Stomach (tissue), 19 donors: ENCODE measurements around the gene PCSK9. TPM values are rescaled to one million over a fixed set of nuclear protein-coding genes. Genes with fewer than 3 reads are reported as not detected.

Experiments used
- DNase-seq, 2 donors: peaks; one replicate each; pipeline versions ENCODE4 v3.0.0 to v3.0.0-alpha.2; 2013 to 2019
- H3K27ac ChIP-seq, 5 donors: fragments of 200-600 bp in 4 of 5; sonication (generic) in 4 of 5; one replicate each; pipeline ENCODE4 v1.5.1; 2013 to 2019; ENCODE audit warnings: mild to moderate bottlenecking in 1 of 5, moderate library complexity in 1 of 5
- H3K27me3 ChIP-seq, 3 donors: fragments of 200-600 bp; sonication (generic); one replicate each; pipeline ENCODE4 v1.5.1; 2017 to 2019; ENCODE audit warnings: mixed run types in 1 of 3
- H3K36me3 ChIP-seq, 4 donors: fragments of 200-600 bp; sonication (generic); 1 replicate in 3 of 4; 2 replicates in 1 of 4; pipeline ENCODE4 v1.5.1; 2016 to 2019
- H3K4me1 ChIP-seq, 4 donors: fragments of 200-600 bp; sonication (generic); one replicate each; pipeline ENCODE4 v1.5.1; 2016 to 2019
- H3K4me3 ChIP-seq, 4 donors: fragments of 200-600 bp; sonication (generic) in 3 of 4; one replicate each; pipeline ENCODE4 v1.5.1; 2016 to 2019; ENCODE audit warnings: mild to moderate bottlenecking in 1 of 4
- H3K9me3 ChIP-seq, 4 donors: fragments of 200-600 bp; sonication (generic); one replicate each; pipeline ENCODE4 v1.5.1; 2016 to 2019
- CTCF ChIP-seq, 7 experiments: fragments of 450-650 bp in 4 of 7; fragments of 200-600 bp in 3 of 7; sonication (generic) in 3 of 7; IDR thresholded peaks; one replicate each; pipeline ENCODE4 v1.5.1; 2016 to 2019; ENCODE audit warnings: antibody characterized with exemption in 7 of 7, control low read depth in 2 of 7, mild to moderate bottlenecking in 1 of 7
- EP300 ChIP-seq: sonication (generic); formaldehyde crosslinking; IDR thresholded peaks from one replicate; pipeline ENCODE4 v1.6.1; 2017; ENCODE audit warnings: antibody characterized with exemption
- POLR2A ChIP-seq, 4 donors: fragments of 450-650 bp; IDR thresholded peaks; one replicate each; pipeline ENCODE4 v1.6.1; 2016; ENCODE audit warnings: antibody characterized with exemption in 4 of 4, control low read depth in 2 of 4, mild to moderate bottlenecking in 1 of 4, moderate library complexity in 1 of 4
- POLR2AphosphoS5 ChIP-seq, 3 donors: sonication (generic); formaldehyde crosslinking; IDR thresholded peaks; one replicate each; pipeline ENCODE4 v1.6.1; 2016; ENCODE audit warnings: antibody characterized with exemption in 3 of 3
- WGBS, 5 donors: extraction: QIAGEN DNeasy Blood & Tissue Kit in 3 of 5; methylation state at CpG; one replicate each; pipeline versions ENCODE4 v1.1.5 to v1.1.7; 2013 to 2018; 5-methylcytosine and 5-hydroxymethylcytosine counted together
- intact Hi-C: fragments of 100-400 bp; cut with DNase I; formaldehyde crosslinking; loops from one replicate; pipeline ENCODE4 v1.15.1; 2023; ENCODE audit warnings: low total_unique reads
- long read RNA-seq, 10 donors: transcript quantifications; one replicate each; lab custom pipeline, GENCODE V29; 2026
- polyA plus RNA-seq, 3 donors: library from polyadenylated mRNA; stranded (reverse); fragments of 200-250 nt; gene quantifications; one replicate each; pipeline ENCODE4 v1.2.3, GENCODE V29; 2013
- total RNA-seq, 5 donors: library from RNA; depleted of rRNA; stranded (reverse); fragments of >200 nt; gene quantifications; one replicate each; pipeline versions ENCODE4 v1.1.0 to v1.2.3, GENCODE V29; 2014 to 2016
- donor health status: healthy with polysubstance abuse.
- donor health status: Bipolar disorder and iron deficiency.
- donor health status: healthy.

PCSK9 gene
- 10 to 100 TPM in 1 of 5 donors, 1 to 10 TPM in 3, not detected in 1; 1.1 to 26.1 (median 2.2) TPM for total RNA-seq
- 1 to 10 TPM in 2 of 3 donors, not detected in 1; 2.6 to 4.4 TPM for polyA plus RNA-seq
- long read RNA-seq, donor 1, result 0 reads
- long read RNA-seq, donor 2, result 0 reads
- long read RNA-seq, donor 3, result 0 reads
- long read RNA-seq, donor 4, result 0 reads
- long read RNA-seq, donor 5, partial matches to known transcripts, result 0 of 2 reads
- long read RNA-seq, donor 5, other reads (novel, unspliced or antisense), result 0 of 2 reads
- long read RNA-seq, donor 6, result 0 reads
- long read RNA-seq, donor 7, result 0 reads
- long read RNA-seq, donor 8, partial matches to known transcripts, result 0 of 1 reads
- long read RNA-seq, donor 8, other reads (novel, unspliced or antisense), result 0 of 1 reads
- long read RNA-seq, donor 9, result 0 reads
- long read RNA-seq, donor 10, result 0 reads

GRCh38 chr1:55039342-55040082, at the start of gene PCSK9:
Gene PCSK9, plus strand, starts transcription at chr1:55039548. Its CDS starts 290 bp downstream, at chr1:55039838.
- Histone ChIP-seq H3K4me1 (peaks cover 13 to 31% (median 19%) of the 10 kb centered on the region in 4 donors), H3K27ac (no peak within 1 kb of the TSS), H3K36me3 (no peaks in the 10 kb centered on the region), H3K27me3 (peaks cover 0 to 67% (median 36%) of the 10 kb centered on the region in 3 donors), H3K9me3 (no peaks in the 10 kb centered on the region), H3K4me3 (peak within 1 kb of the TSS; percentile 28 to 42 (median 39))
- DNase-seq, result peak in 1 of 2 donors; percentile 82
- WGBS, 5 donors, result 1 to 3% (median 2%) methylated on average over 29 to 67 of the region's 67 CpGs
- intact Hi-C loops, result no loop called here
- no peak for TF ChIP-seq POLR2AphosphoS5 (IDR thresholded peaks at IDR 0.05)
- TF ChIP-seq EP300, result no peak

DNA sequence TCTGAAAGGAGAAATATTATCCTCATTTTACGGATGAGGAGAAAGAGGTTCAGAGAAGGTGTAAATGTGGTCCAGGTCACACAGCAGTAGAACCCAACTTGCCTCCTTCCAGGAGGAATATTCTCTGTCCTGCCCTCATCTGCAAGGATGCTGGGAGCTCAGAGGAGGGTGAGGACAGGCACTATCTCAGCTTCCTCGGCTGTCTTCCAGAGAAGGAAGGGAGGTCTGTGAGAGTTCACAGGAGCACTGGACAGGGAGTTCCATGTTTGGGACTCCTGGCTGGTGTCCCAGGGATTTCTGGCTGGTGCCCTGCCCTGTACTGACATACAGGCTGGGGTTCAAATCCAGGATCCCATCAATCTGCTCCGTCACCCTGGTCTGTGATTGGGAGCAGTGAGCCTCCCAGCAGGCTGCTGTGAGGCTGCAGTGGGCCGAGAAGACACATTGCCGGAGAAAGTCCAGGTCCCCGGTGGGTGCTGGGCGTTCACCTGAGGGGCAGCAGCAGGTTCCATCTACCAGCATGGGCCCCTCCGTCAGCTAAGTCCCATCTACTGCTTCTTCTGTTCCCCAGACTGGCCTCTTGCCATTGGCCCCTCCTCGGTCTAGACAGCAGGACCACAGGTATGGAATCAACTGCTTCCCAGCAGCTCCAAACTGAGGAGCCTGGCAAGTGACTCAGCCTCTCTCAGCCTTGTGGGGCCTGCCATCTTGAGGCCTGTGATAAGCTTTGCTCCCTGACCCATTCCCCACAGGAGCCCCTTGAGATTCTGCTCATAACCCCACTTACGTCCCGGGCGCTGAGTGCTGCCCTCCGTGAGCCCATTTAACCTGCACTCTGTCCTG, 49.2 kb upstream of the PCSK9 start:
- WGBS, 5 donors, result 69 to 81% (median 77%) methylated on average over 9 to 13 of the region's 13 CpGs
- DNase-seq, result no peak
- TF ChIP-seq EP300 (no peak), POLR2AphosphoS5 (IDR thresholded peaks at IDR 0.05) (no peak), POLR2A (IDR thresholded peaks at IDR 0.05) (no peak), CTCF (IDR thresholded peaks at IDR 0.05) (no peak)
- H3K4me3 ChIP-seq, result no peak overlapping the region
- peak overlapping the region in 3 of 5 donors; percentile 35 to 61 (median 50) for H3K27ac ChIP-seq
- H3K4me1 ChIP-seq, result peaks cover 4 to 34% (median 17%) of the 10 kb centered on the region in 4 donors
- H3K9me3 ChIP-seq, result no peaks in the 10 kb centered on the region
- intact Hi-C loops, result no loop called here
- H3K27me3 ChIP-seq, result peaks cover 0 to 8% (median 0%) of the 10 kb centered on the region in 3 donors
- no peaks in the 10 kb centered on the region for H3K36me3 ChIP-seq

DNA sequence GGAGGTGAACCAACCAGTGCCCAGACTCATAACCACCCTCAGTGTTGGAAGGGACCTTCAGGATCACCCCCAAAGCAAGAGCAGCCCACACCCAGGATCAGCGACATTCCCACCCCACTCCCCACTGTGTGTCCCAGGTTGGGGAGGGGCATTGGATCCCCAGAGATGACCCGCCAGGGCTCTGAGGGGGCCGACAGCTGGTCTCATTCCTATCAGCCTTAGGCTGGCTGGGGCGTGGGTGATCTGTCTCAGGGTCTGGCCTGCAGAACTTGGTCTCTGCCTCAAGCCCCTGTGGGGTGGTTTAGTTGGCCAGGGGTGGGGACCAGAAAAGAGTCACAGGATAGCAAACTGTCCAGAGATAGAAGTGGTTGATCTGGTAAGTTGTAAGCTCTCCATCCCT, 48.4 kb upstream of the PCSK9 start:
- Histone ChIP-seq H3K4me3 (no peak overlapping the region), H3K36me3 (no peaks in the 10 kb centered on the region), H3K27ac (peak overlapping the region in 1 of 5 donors; percentile 61), H3K4me1 (peaks cover 4 to 34% (median 17%) of the 10 kb centered on the region in 4 donors), H3K9me3 (no peaks in the 10 kb centered on the region), H3K27me3 (peaks cover 0 to 15% (median 0%) of the 10 kb centered on the region in 3 donors)
- no peak for DNase-seq
- TF ChIP-seq CTCF (IDR thresholded peaks at IDR 0.05), result no peak
- no peak for TF ChIP-seq POLR2AphosphoS5 (IDR thresholded peaks at IDR 0.05)
- TF ChIP-seq POLR2A (IDR thresholded peaks at IDR 0.05), result no peak
- TF ChIP-seq EP300, result no peak
- 66 to 94% (median 70%) methylated on average over 3 to 4 of the region's 4 CpGs for WGBS, 5 donors
- intact Hi-C loops, result no loop called here

DNA sequence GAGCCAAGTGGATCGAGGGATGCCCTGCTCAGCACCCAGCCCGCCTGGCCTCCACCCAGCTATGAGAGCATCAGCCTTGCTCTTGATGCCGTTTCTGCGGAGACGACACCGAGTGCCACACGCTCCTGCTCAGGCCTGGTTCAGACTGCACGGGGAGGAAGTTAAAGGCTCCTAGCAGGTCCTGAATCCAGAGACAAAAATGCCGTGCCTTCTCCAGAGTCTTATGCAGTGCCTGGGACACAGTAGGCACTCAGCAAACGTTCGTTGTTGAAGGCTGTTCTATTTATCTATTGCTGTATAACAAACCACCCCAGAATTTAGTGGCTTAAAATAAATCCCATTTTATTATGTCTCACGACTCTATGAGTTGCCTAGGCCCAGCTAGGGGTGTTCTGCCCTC, 47.4 kb upstream of the PCSK9 start:
- WGBS, 5 donors, result 59 to 72% (median 63%) methylated on average over 12 of the region's 12 CpGs
- Histone ChIP-seq H3K4me1 (peaks cover 10 to 43% (median 25%) of the 10 kb centered on the region in 4 donors), H3K27ac (no peak overlapping the region), H3K27me3 (peaks cover 0 to 19% (median 10%) of the 10 kb centered on the region in 3 donors), H3K9me3 (no peaks in the 10 kb centered on the region), H3K4me3 (no peak overlapping the region), H3K36me3 (no peaks in the 10 kb centered on the region)
- TF ChIP-seq CTCF (IDR thresholded peaks at IDR 0.05), result no peak
- no peak for TF ChIP-seq POLR2A (IDR thresholded peaks at IDR 0.05)
- no peak for TF ChIP-seq EP300
- no peak for TF ChIP-seq POLR2AphosphoS5 (IDR thresholded peaks at IDR 0.05)
- DNase-seq, result no peak
- intact Hi-C loops, result no loop called here
